ENCODE results near the gene CPNE5. TPM values are rescaled to one million over a fixed set of nuclear protein-coding genes. Genes with fewer than 3 reads are reported as not detected.

Gene CPNE5
- total and polyA plus RNA-seq, 2 of the 4 experiments (the other 2 are of a cell fraction) = 0.07 TPM; not detected in 1

- peak overlapping the region; percentile 77 for H3K14ac ChIP-seq (replicated peaks; ENCODE audit: low read depth, low read length)
- 0% methylated on average over 1 of the region's 24 CpGs; no CpG with 5 or more reads in 1 of the 2 experiments for WGBS, 2 experiments (ENCODE audit: extremely low coverage in 2 of 2, insufficient read length in 1 of 2)
- ATAC-seq (ENCODE audit: low read depth) (peak; percentile 79), DNase-seq (peak; percentile 76)
- H3K79me1 ChIP-seq (ENCODE audit: low read depth in 1 of 2, low read length in 2 of 2) = no peaks in the 10 kb centered on the region
- in situ Hi-C loops (cut with MboI; ENCODE audit: low sequenced_read_pairs) = no loop called here
- dilution Hi-C loops (cut with HindIII; ENCODE audit: low sequenced_read_pairs, unreplicated experiment) = no loop called here
- intact Hi-C loops (cut with micrococcal nuclease) = no loop called here
- peak overlapping the region; percentile 8; the same call in 1 of the 2 replicates for H3K9ac ChIP-seq (ENCODE audit: low read depth, low read length)
- H2BK20ac ChIP-seq (ENCODE audit: low read depth, low read length) = peak overlapping the region; percentile 29; the same call in 1 of the 2 replicates
- peaks cover 3% of the 10 kb centered on the region; the same call in 1 of the 2 replicates for H4K20me1 ChIP-seq (ENCODE audit: insufficient read depth, low read length)
- H2BK15ac ChIP-seq (ENCODE audit: low read depth, low read length) = 0 out of 3 replicates have a peak overlapping the region, but pooled peaks have one; percentile 8
- peak overlapping the region; percentile 2; the same call in 1 of the 2 replicates for H4K91ac ChIP-seq (ENCODE audit: insufficient read depth, low read depth, low read length)
- H3K23ac ChIP-seq (ENCODE audit: low read depth, low read length) = peak overlapping the region; percentile 85
- ChIA-PET POLR2A (ENCODE audit: unreplicated experiment) (interaction anchor here (0.9 kb wide), 1 partner anchor 52 kb away, joined by 4 read pairs; no protein-coding TSS in a partner anchor), CTCF (interaction anchor here (1.0 kb wide), 1 partner anchor 10 kb away, joined by 3 read pairs; no protein-coding TSS in a partner anchor)
- H3K36me3 ChIP-seq (ENCODE audit: control insufficient read depth, insufficient read depth, low read length) = no peaks in the 10 kb centered on the region
- H3K18ac ChIP-seq (ENCODE audit: low read depth, low read length) = peak overlapping the region; percentile 71
- H2AFZ ChIP-seq (replicated peaks; ENCODE audit: low read length, poor library complexity) = peak overlapping the region; percentile 80
- peak overlapping the region; percentile 75 for H4K5ac ChIP-seq (ENCODE audit: low read depth, low read length)
- peak overlapping the region; percentile 64 for H3K4ac ChIP-seq (ENCODE audit: low read depth, low read length)
- no peak overlapping the region; the same call in 1 of the 2 replicates for H2AK5ac ChIP-seq (ENCODE audit: low read depth, low read length)
- H3K56ac ChIP-seq (ENCODE audit: extremely low read depth, insufficient read depth, low read length) = no peak overlapping the region
- H3K4me3 ChIP-seq (ENCODE audit: insufficient read depth, low read depth, low read length) = no peak overlapping the region
- TF ChIP-seq ELK1 (IDR thresholded peaks at IDR 0.05; ENCODE audit: borderline replicate concordance, low read depth, low read length) (no peak), MAFK (IDR thresholded peaks at IDR 0.05; ENCODE audit: low read depth, low read length) (no peak), CEBPB (IDR thresholded peaks at IDR 0.05; ENCODE audit: low read depth, low read length) (peak; percentile 75), CTCF (conservative IDR thresholded peaks at IDR 0.05; ENCODE audit: low read depth, low read length) (peak; percentile 21; the same call in 1 of the 2 replicates), FOS (IDR thresholded peaks at IDR 0.05; ENCODE audit: low read depth, low read length) (no peak), SMC3 (IDR thresholded peaks at IDR 0.05; ENCODE audit: low read depth, low read length) (no peak), CHD1 (IDR thresholded peaks at IDR 0.05; ENCODE audit: low read depth, low read length) (no peak), BHLHE40 (IDR thresholded peaks at IDR 0.05; ENCODE audit: low read depth, low read length) (no peak), RCOR1 (IDR thresholded peaks at IDR 0.05; ENCODE audit: insufficient replicate concordance, low read length) (no peak), NFE2L2 (IDR thresholded peaks at IDR 0.05; ENCODE audit: low read depth, low read length) (no peak), MXI1 (IDR thresholded peaks at IDR 0.05; ENCODE audit: borderline replicate concordance, low read depth, low read length) (no peak), MAZ (IDR thresholded peaks at IDR 0.05; ENCODE audit: borderline replicate concordance, low read depth, low read length) (peak; percentile 9; the same call in 1 of the 2 replicates)
- H2BK120ac ChIP-seq (ENCODE audit: low read depth, low read length) = peak overlapping the region; percentile 35; the same call in 1 of the 2 replicates
- H3K9me3 ChIP-seq (ENCODE audit: control insufficient read depth, insufficient read depth, low read length) = no peaks in the 10 kb centered on the region
- BruUV-seq (replicated peaks) = no TSS peak
- H3K27me3 ChIP-seq (ENCODE audit: control insufficient read depth, insufficient read depth, low read length) = no peaks in the 10 kb centered on the region; the same call in 1 of the 2 replicates
- H3K4me2 ChIP-seq (ENCODE audit: low read depth, low read length) = peak overlapping the region; percentile 71
- H3K27ac ChIP-seq (ENCODE audit: insufficient read depth, low read length) = peak overlapping the region; percentile 34; the same call in 1 of the 2 replicates
- peak overlapping the region; percentile 3 to 72; a peak in 3 of 4 replicates for H4K8ac ChIP-seq (ENCODE audit: low read depth in 2 of 2, low read length in 2 of 2)
- peaks cover 4% of the 10 kb centered on the region for H3K9me1 ChIP-seq (ENCODE audit: insufficient read depth, low read length)
- H2AK9ac ChIP-seq (replicated peaks; ENCODE audit: low read depth, low read length, poor library complexity) = peak overlapping the region; percentile 89
- H2BK5ac ChIP-seq (ENCODE audit: low read depth, low read length, poor library complexity, severe bottlenecking) = peak overlapping the region; percentile 22
- peaks cover 12% of the 10 kb centered on the region for H3K4me1 ChIP-seq (ENCODE audit: control insufficient read depth, insufficient read depth, low read length)
Observed at GRCh38 chr6:36735110-36736071, 103.9 kb downstream of the CPNE5 start.
